HepG2 (cell line): ENCODE results near the gene M1AP. TPM values are rescaled to one million over a fixed set of nuclear protein-coding genes. Genes with fewer than 3 reads are reported as not detected.

ENCODE experiments used
- ELF1 ChIP-seq: sonication (generic); formaldehyde crosslinking; IDR thresholded peaks from 2 replicates; pipeline ENCODE4 v1.4.0; 2020; ENCODE audit warnings: missing genetic modification reagents
- HNRNPLL ChIP-seq: fragments of 200-400 bp; formaldehyde crosslinking; IDR thresholded peaks from 2 replicates; pipeline ENCODE4 v1.6.1; 2017; ENCODE audit warnings: mild to moderate bottlenecking, low read depth, low read length; ENCODE audit not compliant: poor library complexity, severe bottlenecking
- ISX ChIP-seq: sonication (generic); formaldehyde crosslinking; conservative IDR thresholded peaks from 2 replicates; pipeline ENCODE4 v1.5.0; 2020; ENCODE audit warnings: missing genetic modification reagents
- XRCC5 ChIP-seq: fragments of 200-400 bp; formaldehyde crosslinking; optimal IDR thresholded peaks from 2 replicates; pipeline ENCODE3; 2017; ENCODE audit warnings: mild to moderate bottlenecking, low read length
- YEATS2 ChIP-seq: sonication (generic); formaldehyde crosslinking; IDR thresholded peaks from 2 replicates; pipeline ENCODE4 v1.4.0; 2020; ENCODE audit warnings: missing genetic modification reagents, borderline replicate concordance
- ZC3H4 ChIP-seq: sonication (generic); formaldehyde crosslinking; IDR thresholded peaks from 2 replicates; pipeline ENCODE4 v1.4.0; 2020; ENCODE audit warnings: missing genetic modification reagents, borderline replicate concordance
- ZNF501 ChIP-seq: sonication (generic); formaldehyde crosslinking; IDR thresholded peaks from 2 replicates; pipeline ENCODE4 v1.5.1; 2020; ENCODE audit warnings: mild to moderate bottlenecking, moderate library complexity, missing genetic modification reagents
- ZNF841 ChIP-seq: sonication (generic); formaldehyde crosslinking; IDR thresholded peaks from 2 replicates; pipeline ENCODE4 v1.8.1; 2023; ENCODE audit warnings: missing genetic modification reagents, borderline replicate concordance
- polyA plus RNA-seq, 8 experiments: library from polyadenylated mRNA; depleted of rRNA in 3 of 8; stranded (reverse) in 7 of 8; unstranded in 1 of 8; fragments of >200 nt; fragmentation: Illumina TruSeq in 4 of 8; extraction: Trizol in 4 of 8; gene quantifications; 2 replicates each; pipeline versions ENCODE4 v1.2.1 to v1.2.3, GENCODE V29; 2011 to 2016; ENCODE audit warnings: low read depth in 4 of 8, missing spikeins in 1 of 8, mixed read lengths in 1 of 8; ENCODE audit not compliant: insufficient read depth in 1 of 8
- total RNA-seq, 5 experiments: library from RNA; depleted of rRNA; stranded (reverse); fragments of >200 nt; fragmentation: Illumina TruSeq; extraction: Trizol; gene quantifications; 2 replicates each; pipeline ENCODE4 v1.2.3, GENCODE V29; 2016; ENCODE audit warnings: low read depth in 1 of 5
- TF ChIP-seq, protein P1 (sequence below): IDR thresholded peaks from 2 replicates; pipeline ENCODE4 v1.6.1; 2016; ENCODE audit warnings: low read depth
- TF ChIP-seq, protein P2 (sequence below): sonication (generic); formaldehyde crosslinking; IDR thresholded peaks from 2 replicates; pipeline ENCODE4 v1.5.1; 2020; ENCODE audit warnings: missing genetic modification reagents, mild to moderate bottlenecking, borderline replicate concordance
- TF ChIP-seq, protein P3 (sequence below): sonication (generic); formaldehyde crosslinking; IDR thresholded peaks from 2 replicates; pipeline ENCODE4 v1.4.0; 2020; ENCODE audit warnings: missing genetic modification reagents, low read depth, mild to moderate bottlenecking, borderline replicate concordance
- TF ChIP-seq, protein P4 (sequence below): sonication (generic); formaldehyde crosslinking; conservative IDR thresholded peaks from 2 replicates; pipeline ENCODE4 v1.8.0; 2022; ENCODE audit warnings: low read depth, missing genetic modification reagents
- TF ChIP-seq, protein P5 (sequence below): IDR thresholded peaks from 2 replicates; pipeline ENCODE4 v1.6.1; 2016; ENCODE audit warnings: missing compliant biosample characterization, missing genetic modification reagents, borderline replicate concordance
- TF ChIP-seq, protein P6 (sequence below): sonication (generic); formaldehyde crosslinking; IDR thresholded peaks from 2 replicates; pipeline ENCODE4 v1.9.0; 2022; ENCODE audit warnings: low read depth, missing genetic modification reagents
- TF ChIP-seq, protein P7 (sequence below): sonication (generic); formaldehyde crosslinking; IDR thresholded peaks from 2 replicates; pipeline ENCODE4 v1.5.0; 2020; ENCODE audit warnings: missing genetic modification reagents

M1AP gene
- total and polyA plus RNA-seq, 2 of the 13 experiments (the other 11 are each of a cell fraction or from before 2014, with no cell fraction given): not detected

DNA sequence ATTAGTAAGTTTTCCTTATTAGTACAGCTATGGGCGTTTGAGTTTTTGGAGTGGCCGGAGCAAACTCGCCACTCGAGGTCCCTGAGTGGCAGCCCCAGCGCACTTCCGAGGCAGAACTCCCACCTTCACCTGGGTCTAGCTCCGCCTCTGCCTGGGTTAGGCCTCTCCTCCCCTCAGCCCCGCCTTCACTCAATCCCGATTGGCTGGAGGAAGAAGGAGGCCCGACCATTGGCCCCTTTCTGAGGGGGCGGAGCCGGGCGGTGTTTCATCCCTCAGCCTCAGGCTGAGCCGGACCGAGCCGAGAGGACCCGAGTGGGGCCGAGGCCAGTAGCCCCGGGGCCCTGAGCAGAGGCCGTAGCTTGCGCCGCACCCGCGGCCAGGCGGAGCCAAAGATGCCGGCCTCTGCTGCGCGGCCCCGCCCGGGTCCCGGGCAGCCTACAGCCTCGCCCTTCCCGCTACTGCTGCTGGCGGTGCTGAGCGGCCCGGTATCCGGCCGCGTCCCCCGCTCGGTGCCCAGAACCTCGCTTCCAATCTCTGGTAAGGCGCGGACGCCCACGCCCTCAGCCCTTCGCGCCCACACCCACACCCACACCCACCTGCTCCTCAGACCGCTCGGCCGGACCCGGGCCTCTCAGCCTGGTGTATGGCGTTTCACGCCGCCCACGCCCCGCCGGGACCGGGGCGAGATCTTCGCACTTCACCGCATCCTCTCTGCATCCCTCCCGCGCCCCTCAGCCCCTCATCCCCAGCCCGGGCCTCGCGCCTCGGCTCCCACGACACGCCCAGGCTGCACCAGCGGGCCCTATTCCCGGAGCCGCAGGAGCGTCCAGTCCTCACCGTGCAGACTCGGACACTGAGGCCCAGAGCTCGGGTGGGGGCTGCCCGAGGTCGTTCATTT is 6.1 kb upstream of the M1AP start, which contains the start of gene SEMA4F (continued):
- TF ChIP-seq, protein P1, sequence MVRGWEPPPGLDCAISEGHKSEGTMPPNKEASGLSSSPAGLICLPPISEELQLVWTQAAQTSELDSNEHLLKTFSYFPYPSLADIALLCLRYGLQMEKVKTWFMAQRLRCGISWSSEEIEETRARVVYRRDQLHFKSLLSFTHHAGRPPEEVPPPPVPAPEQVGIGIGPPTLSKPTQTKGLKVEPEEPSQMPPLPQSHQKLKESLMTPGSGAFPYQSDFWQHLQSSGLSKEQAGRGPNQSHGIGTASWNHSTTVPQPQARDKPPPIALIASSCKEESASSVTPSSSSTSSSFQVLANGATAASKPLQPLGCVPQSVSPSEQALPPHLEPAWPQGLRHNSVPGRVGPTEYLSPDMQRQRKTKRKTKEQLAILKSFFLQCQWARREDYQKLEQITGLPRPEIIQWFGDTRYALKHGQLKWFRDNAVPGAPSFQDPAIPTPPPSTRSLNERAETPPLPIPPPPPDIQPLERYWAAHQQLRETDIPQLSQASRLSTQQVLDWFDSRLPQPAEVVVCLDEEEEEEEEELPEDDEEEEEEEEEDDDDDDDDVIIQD (CRISPR knock-in tag): peak; percentile 58; the same call in 1 of the 2 replicates
- TF ChIP-seq, protein P2, sequence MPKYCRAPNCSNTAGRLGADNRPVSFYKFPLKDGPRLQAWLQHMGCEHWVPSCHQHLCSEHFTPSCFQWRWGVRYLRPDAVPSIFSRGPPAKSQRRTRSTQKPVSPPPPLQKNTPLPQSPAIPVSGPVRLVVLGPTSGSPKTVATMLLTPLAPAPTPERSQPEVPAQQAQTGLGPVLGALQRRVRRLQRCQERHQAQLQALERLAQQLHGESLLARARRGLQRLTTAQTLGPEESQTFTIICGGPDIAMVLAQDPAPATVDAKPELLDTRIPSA (CRISPR knock-in tag): peak; percentile 25; the same call in 1 of the 2 replicates
- TF ChIP-seq, protein P3, sequence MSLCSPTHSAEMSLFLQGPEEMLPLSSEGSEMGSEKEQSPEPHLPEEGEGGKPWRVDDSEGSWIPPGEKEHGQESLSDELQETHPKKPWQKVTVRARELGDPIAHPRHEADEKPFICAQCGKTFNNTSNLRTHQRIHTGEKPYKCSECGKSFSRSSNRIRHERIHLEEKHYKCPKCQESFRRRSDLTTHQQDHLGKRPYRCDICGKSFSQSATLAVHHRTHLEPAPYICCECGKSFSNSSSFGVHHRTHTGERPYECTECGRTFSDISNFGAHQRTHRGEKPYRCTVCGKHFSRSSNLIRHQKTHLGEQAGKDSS (CRISPR knock-in tag): 0 out of 2 replicates have a peak, but pooled peaks have one; percentile 9
- TF ChIP-seq YEATS2 (CRISPR knock-in tag) (peak; percentile 76; the same call in 1 of the 2 replicates), XRCC5 (peak; percentile 61), HNRNPLL (peak; percentile 96), ZC3H4 (CRISPR knock-in tag) (no peak), ELF1 (CRISPR knock-in tag) (peak; percentile 27; the same call in 1 of the 2 replicates), ZNF841 (no peak), ZNF501 (CRISPR knock-in tag) (peak; percentile 80), ISX (no peak)
- TF ChIP-seq, protein P4, sequence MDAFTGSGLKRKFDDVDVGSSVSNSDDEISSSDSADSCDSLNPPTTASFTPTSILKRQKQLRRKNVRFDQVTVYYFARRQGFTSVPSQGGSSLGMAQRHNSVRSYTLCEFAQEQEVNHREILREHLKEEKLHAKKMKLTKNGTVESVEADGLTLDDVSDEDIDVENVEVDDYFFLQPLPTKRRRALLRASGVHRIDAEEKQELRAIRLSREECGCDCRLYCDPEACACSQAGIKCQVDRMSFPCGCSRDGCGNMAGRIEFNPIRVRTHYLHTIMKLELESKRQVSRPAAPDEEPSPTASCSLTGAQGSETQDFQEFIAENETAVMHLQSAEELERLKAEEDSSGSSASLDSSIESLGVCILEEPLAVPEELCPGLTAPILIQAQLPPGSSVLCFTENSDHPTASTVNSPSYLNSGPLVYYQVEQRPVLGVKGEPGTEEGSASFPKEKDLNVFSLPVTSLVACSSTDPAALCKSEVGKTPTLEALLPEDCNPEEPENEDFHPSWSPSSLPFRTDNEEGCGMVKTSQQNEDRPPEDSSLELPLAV: no peak
- TF ChIP-seq, protein P5, sequence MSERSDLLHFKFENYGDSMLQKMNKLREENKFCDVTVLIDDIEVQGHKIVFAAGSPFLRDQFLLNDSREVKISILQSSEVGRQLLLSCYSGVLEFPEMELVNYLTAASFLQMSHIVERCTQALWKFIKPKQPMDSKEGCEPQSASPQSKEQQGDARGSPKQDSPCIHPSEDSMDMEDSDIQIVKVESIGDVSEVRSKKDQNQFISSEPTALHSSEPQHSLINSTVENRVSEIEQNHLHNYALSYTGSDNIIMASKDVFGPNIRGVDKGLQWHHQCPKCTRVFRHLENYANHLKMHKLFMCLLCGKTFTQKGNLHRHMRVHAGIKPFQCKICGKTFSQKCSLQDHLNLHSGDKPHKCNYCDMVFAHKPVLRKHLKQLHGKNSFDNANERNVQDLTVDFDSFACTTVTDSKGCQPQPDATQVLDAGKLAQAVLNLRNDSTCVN (CRISPR knock-in tag): peak; percentile 30; the same call in 1 of the 2 replicates
- TF ChIP-seq, protein P6, sequence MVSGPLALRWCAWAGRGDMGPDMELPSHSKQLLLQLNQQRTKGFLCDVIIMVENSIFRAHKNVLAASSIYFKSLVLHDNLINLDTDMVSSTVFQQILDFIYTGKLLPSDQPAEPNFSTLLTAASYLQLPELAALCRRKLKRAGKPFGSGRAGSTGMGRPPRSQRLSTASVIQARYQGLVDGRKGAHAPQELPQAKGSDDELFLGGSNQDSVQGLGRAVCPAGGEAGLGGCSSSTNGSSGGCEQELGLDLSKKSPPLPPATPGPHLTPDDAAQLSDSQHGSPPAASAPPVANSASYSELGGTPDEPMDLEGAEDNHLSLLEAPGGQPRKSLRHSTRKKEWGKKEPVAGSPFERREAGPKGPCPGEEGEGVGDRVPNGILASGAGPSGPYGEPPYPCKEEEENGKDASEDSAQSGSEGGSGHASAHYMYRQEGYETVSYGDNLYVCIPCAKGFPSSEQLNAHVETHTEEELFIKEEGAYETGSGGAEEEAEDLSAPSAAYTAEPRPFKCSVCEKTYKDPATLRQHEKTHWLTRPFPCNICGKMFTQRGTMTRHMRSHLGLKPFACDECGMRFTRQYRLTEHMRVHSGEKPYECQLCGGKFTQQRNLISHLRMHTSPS (CRISPR knock-in tag): no peak
- TF ChIP-seq, protein P7, sequence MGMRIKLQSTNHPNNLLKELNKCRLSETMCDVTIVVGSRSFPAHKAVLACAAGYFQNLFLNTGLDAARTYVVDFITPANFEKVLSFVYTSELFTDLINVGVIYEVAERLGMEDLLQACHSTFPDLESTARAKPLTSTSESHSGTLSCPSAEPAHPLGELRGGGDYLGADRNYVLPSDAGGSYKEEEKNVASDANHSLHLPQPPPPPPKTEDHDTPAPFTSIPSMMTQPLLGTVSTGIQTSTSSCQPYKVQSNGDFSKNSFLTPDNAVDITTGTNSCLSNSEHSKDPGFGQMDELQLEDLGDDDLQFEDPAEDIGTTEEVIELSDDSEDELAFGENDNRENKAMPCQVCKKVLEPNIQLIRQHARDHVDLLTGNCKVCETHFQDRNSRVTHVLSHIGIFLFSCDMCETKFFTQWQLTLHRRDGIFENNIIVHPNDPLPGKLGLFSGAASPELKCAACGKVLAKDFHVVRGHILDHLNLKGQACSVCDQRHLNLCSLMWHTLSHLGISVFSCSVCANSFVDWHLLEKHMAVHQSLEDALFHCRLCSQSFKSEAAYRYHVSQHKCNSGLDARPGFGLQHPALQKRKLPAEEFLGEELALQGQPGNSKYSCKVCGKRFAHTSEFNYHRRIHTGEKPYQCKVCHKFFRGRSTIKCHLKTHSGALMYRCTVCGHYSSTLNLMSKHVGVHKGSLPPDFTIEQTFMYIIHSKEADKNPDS (CRISPR knock-in tag): peak; percentile 24; the same call in 1 of the 2 replicates
